AG10803 (cell line): ENCODE results near the gene PLS3.
"Not testable (repeated sequence)": the region's sequence is repeated elsewhere in the genome, so short reads cannot be mapped to it uniquely, and the experiment has no call there.

Experiments
- DNase-seq: peaks from one replicate; pipeline ENCODE4 v3.0.0; 2010; ENCODE audit warnings: low read depth
- H3K4me3 ChIP-seq: 2 replicates; pipeline ENCODE4 v1.5.1; 2011; ENCODE audit warnings: mild to moderate bottlenecking, low read length, control low read depth
- TF ChIP-seq, protein P1 (sequence below): conservative IDR thresholded peaks from 2 replicates; pipeline ENCODE4 v1.5.1; 2011; ENCODE audit warnings: mild to moderate bottlenecking, low read length, control low read depth, inconsistent platforms

Gene PLS3

DNA sequence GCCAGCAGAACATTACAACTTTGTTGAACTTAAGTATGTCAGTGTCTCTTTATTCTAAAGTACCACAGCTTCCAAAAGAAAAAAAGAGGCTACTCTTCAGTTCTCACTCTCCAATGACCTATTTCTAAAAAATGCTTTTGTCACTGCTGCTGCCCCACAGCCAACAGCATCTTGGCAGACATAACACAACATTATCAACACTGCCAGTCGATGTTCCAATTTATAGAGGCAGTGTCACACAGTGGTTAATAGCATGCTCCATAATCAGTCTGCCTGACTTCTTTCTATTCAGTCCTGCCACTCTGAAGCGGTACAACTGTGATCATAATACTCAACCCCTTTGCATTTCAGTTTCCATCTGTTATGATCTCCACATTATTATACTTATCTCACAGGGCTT, 69.2 kb downstream of the PLS3 start:
- no peak overlapping the region for H3K4me3 ChIP-seq
- DNase-seq, result peak; percentile 37
- TF ChIP-seq, protein P1, sequence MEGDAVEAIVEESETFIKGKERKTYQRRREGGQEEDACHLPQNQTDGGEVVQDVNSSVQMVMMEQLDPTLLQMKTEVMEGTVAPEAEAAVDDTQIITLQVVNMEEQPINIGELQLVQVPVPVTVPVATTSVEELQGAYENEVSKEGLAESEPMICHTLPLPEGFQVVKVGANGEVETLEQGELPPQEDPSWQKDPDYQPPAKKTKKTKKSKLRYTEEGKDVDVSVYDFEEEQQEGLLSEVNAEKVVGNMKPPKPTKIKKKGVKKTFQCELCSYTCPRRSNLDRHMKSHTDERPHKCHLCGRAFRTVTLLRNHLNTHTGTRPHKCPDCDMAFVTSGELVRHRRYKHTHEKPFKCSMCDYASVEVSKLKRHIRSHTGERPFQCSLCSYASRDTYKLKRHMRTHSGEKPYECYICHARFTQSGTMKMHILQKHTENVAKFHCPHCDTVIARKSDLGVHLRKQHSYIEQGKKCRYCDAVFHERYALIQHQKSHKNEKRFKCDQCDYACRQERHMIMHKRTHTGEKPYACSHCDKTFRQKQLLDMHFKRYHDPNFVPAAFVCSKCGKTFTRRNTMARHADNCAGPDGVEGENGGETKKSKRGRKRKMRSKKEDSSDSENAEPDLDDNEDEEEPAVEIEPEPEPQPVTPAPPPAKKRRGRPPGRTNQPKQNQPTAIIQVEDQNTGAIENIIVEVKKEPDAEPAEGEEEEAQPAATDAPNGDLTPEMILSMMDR, result no peak

DNA sequence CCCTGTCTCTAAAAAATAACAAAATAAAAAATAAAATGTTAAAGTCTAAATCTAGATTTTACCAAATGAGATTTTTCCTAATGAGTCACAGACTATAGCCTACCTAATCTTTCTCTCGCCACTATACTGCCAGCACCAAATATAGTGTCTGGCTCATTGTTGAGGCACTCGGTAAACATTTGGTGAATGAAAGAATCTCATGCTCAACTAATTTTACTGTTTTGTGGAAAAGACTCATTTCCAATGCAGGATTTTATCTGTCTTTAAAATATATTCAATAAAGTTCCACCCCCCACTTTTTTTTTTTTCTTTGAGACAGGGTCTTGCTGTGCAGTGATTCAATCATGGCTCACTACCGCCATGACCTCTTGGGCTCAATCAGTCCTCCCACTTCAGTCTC, 71.5 kb downstream of the PLS3 start:
- TF ChIP-seq, protein P1, result no peak
- DNase-seq, result no peak
- no peak overlapping the region for H3K4me3 ChIP-seq

DNA sequence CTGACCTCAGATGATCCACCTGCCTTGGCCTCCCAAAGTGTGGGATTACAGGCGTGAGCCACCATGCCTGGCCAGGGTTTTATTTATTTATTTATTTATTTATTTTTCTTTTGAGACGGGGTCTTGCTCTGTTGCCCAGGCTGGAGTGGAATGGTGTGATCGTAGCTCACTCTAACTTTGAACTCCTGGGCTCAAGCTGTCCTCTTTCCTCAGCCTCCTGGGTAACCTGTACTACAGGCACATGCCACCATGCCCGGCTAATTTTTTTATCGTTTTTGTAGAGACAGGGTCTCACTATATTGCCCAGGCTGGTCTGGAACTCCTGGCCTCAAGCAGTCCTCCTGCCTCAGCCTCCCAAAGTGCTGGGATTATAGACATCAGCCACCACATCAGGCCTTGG, 72.4 kb downstream of the PLS3 start:
- H3K4me3 ChIP-seq, DNase-seq: not testable (repeated sequence)

DNA sequence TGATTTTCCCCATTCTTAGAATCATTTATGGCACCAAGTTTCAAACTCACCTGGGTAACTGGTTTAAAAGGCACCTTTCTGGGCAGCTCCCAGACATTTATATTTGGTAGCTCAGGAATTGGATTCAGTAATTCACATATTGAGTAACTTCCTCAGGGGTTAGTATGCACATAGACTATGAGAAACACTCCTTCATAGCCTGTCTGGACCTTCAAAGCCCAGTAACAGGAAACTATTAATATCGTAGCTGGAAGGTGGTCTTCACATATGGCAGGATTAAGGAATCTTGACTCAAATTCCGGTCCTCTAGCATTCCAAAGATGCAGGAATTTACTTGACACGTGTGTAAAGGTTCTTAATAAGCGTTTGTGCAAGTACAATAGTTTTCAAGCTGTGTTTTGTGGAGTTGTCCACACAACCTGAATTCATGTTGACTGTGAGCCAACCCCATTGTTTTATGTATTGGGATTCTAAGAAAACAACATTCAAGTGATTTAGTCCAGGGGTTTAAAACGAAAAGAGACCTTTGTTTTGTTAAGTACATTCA, 78.4 kb downstream of the PLS3 start:
- H3K4me3 ChIP-seq, result no peak overlapping the region
- DNase-seq, result no peak
- TF ChIP-seq, protein P1, result no peak

DNA sequence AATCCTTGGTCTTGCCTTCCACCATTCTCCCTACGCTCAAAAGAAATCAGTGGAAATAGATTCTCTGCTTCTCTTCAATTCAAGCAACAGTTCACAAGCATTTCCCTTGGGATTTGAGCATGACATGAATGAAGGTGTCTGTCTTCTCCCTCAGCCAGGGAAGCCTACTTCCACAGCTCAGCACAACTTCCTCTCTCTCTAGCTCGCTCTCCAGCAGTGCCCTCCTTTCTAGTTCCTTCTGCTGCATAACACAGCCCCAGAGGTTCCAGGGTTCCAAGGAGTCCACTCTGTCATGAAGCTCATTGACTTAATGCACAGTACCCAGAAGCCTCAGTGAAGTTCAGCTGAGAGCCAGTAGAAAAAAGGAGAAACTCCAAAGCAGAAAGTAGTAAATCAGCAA, 81.3 kb downstream of the PLS3 start:
- no peak for DNase-seq
- TF ChIP-seq, protein P1, result no peak

DNA sequence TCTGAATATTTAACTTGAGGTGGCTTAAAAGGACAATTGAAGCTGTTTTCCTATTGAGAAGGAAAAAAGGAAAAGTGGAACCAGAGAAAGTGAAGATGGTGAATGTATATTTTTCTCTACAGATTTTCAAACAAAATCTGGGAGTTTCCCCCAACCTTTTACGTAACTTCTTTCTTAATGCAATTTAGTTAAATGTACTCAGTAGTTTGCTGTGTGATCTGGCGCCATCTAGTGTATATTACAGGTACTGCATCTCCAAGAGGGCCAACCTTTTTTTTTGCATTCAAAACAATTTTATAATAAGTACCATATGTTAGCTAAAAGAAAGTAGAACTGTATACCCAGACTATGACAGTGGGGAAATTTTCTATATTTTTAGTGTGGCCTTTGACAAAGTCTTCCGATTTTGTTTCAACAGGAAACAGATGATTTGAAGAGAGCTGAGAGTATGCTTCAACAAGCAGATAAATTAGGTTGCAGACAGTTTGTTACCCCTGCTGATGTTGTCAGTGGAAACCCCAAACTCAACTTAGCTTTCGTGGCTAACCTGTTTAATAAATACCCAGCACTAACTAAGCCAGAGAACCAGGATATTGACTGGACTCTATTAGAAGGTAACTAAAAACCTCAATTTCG, 82.0 kb downstream of the PLS3 start:
- no peak overlapping the region for H3K4me3 ChIP-seq
- TF ChIP-seq, protein P1, result peak; percentile 76
- peak; percentile 73 for DNase-seq

More for the DNA sequence above, 81.3 kb downstream of the PLS3 start:
- no peak overlapping the region for H3K4me3 ChIP-seq

DNA sequence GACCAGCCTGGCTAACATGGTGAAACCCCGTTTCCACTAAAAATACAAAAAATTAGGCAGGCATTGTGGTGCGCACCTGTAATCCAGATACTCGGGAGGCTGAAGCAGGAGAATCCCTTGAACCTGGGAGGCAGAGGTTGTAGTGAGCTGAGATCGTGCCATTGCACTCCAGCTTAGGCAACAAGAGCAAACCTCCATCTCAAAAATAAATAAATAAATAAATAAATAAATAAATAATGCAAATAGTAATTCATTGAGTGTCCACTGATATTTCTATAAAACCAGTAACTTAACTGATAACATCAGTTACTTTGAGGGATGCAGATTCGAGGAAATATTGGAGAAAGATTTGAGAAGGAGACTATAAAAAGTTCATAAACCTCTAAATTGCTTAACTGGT, 83.4 kb downstream of the PLS3 start:
- not testable (repeated sequence) for DNase-seq

DNA sequence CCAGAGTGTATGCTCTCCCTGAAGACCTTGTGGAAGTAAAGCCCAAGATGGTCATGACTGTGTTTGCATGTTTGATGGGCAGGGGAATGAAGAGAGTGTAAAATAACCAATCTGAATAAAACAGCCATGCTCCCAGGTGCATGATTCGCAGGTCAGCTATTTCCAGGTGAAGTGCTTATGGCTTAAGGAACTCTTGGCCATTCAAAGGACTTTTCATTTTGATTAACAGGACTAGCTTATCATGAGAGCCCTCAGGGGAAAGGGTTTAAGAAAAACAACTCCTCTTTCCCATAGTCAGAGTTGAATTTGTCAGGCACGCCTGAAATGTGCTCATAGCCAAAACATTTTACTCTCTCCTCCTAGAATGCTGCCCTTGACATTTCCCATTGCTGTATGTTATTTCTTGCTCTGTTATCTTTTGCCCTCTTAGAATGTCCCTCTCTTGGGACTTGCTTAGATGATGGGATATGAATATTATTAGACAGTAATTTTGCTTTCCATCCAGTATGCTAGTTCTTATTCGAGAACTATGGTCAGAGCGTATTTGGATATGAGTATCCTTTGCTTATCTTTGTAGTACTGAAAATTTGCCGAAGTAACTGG, 88.6 kb downstream of the PLS3 start:
- H3K4me3 ChIP-seq, result no peak overlapping the region
- TF ChIP-seq, protein P1, result no peak
- DNase-seq, result no peak

More for the DNA sequence above, 83.4 kb downstream of the PLS3 start:
- not testable (repeated sequence) for H3K4me3 ChIP-seq
